HG02970 (cell line): ENCODE measurements around the gene FAM47B.

ENCODE experiments used
- ATAC-seq: cut with Tn5 transposase; IDR thresholded peaks from one replicate; pipeline ENCODE4 v1.9.1; 2021; ENCODE audit warnings: mild to moderate bottlenecking, moderate library complexity, moderate number of reproducible peaks; ENCODE audit not compliant: unreplicated experiment, low FRiP score

The FAM47B gene

GRCh38 chrX:34942496-34942895 is at the start of gene FAM47B:
FAM47B (plus strand) TSS chrX:34942796; CDS start chrX:34942832, 36 bp downstream.
- no peak for ATAC-seq

GRCh38 chrX:34893741-34894140 is 48.9 kb upstream of the FAM47B start:
- ATAC-seq, result no peak

- no peak for ATAC-seq
These were observed 41.9 kb upstream of the FAM47B start for GRCh38 chrX:34900691-34901090.

GRCh38 chrX:34901761-34902160 is 40.8 kb upstream of the FAM47B start:
- no peak for ATAC-seq

- ATAC-seq, result no peak
These were observed 39.3 kb upstream of the FAM47B start for GRCh38 chrX:34903316-34903715.

GRCh38 chrX:34909151-34909550 is 33.4 kb upstream of the FAM47B start:
- no peak for ATAC-seq

GRCh38 chrX:34915463-34916225 is 27.0 kb upstream of the FAM47B start:
- ATAC-seq, result no peak

- ATAC-seq, result no peak
These were observed 25.4 kb upstream of the FAM47B start for GRCh38 chrX:34917146-34917545.

- no peak for ATAC-seq
These were observed 24.4 kb upstream of the FAM47B start for GRCh38 chrX:34918091-34918736.

- no peak for ATAC-seq
These were observed 23.7 kb upstream of the FAM47B start for GRCh38 chrX:34918856-34919255.

- no peak for ATAC-seq
These were observed 14.7 kb upstream of the FAM47B start for GRCh38 chrX:34927866-34928265.

GRCh38 chrX:34943235-34943634 is 639 bp downstream of the FAM47B start:
- no peak for ATAC-seq

GRCh38 chrX:34956916-34957315 is 14.3 kb downstream of the FAM47B start:
- no peak for ATAC-seq

- ATAC-seq, result no peak
These were observed 19.1 kb downstream of the FAM47B start for GRCh38 chrX:34961662-34962061.

- no peak for ATAC-seq
These were observed 29.6 kb downstream of the FAM47B start for GRCh38 chrX:34972206-34972605.

- no peak for ATAC-seq
These were observed 35.6 kb downstream of the FAM47B start for GRCh38 chrX:34978171-34978570.

GRCh38 chrX:34987646-34988045 is 45.0 kb downstream of the FAM47B start:
- ATAC-seq, result no peak
